ENCODE measurements around the gene C1orf226.

C1orf226 gene

DNA sequence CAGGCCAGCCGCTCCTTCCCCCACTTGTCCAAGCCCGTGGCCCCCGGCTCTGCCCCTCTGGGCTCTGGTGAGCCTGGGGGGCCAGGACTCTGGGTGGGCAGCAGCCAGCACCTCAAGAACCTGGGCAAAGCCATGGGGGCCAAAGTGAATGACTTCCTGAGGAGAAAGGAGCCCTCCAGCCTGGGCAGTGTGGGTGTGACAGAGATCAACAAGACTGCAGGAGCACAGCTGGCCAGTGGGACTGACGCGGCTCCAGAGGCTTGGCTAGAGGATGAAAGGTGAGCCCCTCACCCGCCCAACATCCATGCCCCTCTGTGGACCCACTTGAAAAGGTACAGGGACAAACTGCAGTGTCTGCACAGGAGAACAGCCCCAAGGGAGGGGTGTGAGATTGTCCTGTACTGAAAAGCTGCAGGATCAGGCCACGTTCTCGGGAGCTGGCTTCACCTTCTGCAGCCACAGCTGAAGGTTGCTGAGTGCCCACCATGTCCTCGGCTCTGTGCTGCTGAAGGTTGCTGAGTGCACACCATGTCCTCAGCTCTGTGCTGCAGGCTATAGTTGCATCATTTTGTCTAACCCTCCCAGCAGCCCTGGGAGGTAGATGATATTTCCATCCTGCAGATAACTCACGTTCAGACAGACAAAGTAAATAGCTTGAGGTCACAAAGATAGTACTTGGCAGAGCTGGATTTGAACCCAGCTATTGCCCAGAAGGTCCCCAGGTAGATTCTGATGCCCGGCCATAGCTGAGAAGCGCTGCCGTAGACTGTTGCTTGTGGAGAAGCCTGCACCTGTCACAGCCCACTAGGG is 618 bp downstream of the C1orf226 start:
- TF ChIP-seq, protein P1, sequence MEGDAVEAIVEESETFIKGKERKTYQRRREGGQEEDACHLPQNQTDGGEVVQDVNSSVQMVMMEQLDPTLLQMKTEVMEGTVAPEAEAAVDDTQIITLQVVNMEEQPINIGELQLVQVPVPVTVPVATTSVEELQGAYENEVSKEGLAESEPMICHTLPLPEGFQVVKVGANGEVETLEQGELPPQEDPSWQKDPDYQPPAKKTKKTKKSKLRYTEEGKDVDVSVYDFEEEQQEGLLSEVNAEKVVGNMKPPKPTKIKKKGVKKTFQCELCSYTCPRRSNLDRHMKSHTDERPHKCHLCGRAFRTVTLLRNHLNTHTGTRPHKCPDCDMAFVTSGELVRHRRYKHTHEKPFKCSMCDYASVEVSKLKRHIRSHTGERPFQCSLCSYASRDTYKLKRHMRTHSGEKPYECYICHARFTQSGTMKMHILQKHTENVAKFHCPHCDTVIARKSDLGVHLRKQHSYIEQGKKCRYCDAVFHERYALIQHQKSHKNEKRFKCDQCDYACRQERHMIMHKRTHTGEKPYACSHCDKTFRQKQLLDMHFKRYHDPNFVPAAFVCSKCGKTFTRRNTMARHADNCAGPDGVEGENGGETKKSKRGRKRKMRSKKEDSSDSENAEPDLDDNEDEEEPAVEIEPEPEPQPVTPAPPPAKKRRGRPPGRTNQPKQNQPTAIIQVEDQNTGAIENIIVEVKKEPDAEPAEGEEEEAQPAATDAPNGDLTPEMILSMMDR (conservative IDR thresholded peaks at IDR 0.05; ENCODE audit: control insufficient read depth, insufficient read depth, low read depth, low read length), result no peak
- H3K4me3 ChIP-seq (ENCODE audit: control insufficient read depth, low read depth, low read length), result no peak overlapping the region
- no peak for DNase-seq (ENCODE audit: low read depth)

DNA sequence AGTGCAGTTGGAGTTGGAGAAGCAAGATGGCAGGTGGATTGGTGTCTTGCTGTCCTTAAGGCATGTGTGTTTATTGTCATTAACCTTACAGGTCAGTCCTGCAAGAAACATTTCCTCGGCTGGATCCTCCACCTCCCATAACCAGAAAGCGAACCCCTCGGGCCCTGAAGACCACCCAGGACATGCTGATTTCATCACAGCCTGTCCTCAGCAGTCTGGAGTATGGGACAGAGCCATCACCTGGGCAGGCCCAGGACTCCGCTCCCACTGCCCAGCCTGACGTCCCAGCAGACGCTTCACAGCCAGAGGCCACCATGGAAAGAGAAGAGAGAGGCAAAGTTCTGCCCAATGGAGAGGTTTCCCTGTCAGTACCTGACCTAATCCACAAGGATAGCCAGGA is 1.6 kb downstream of the C1orf226 start:
- no peak for DNase-seq (ENCODE audit: low read depth)
- TF ChIP-seq, protein P1 (conservative IDR thresholded peaks at IDR 0.05; ENCODE audit: control insufficient read depth, insufficient read depth, low read depth, low read length), result no peak
- no peak overlapping the region for H3K4me3 ChIP-seq (ENCODE audit: control insufficient read depth, low read depth, low read length)

DNA sequence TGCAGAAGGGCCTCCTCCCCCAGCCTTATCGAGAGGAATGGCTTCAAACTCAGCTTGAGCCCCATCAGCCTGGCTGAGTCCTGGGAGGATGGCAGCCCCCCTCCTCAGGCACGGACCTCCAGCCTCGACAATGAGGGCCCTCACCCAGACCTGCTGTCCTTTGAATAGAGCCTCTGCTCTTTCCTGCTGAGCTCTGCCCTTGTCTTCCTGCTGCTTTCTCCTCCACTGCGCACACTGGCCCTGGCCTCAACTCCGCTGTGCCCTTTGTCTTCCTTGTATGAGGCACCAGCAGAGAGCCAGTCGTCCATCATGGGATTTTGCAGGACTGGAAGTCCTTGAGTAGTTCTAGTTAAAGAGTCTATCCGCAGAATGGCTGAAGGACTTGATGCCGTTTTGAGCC is 2.0 kb downstream of the C1orf226 start:
- no peak overlapping the region for H3K4me3 ChIP-seq (ENCODE audit: control insufficient read depth, low read depth, low read length)
- no peak for DNase-seq (ENCODE audit: low read depth)
- TF ChIP-seq, protein P1 (conservative IDR thresholded peaks at IDR 0.05; ENCODE audit: control insufficient read depth, insufficient read depth, low read depth, low read length), result no peak

DNA sequence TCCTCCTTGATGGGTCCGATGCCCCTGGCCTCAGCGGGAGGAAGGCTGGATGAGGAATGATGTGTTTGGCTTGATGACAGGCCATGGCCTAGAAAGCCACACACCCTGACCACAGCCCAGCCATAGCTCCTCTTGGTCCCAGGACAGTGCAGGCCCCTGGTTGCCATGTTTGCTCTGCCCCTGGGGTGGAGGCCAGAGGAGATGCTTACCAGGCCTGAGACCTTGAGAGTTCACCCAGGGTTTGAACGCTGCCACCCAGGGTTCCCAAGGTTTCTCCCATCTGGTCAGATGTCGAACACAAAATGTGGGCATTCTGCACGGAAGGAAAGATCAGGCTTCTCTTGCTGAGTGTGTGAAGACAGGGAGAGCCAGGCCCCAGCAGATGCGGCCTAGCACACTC is 2.6 kb downstream of the C1orf226 start:
- no peak overlapping the region for H3K4me3 ChIP-seq (ENCODE audit: control insufficient read depth, low read depth, low read length)
- DNase-seq (ENCODE audit: low read depth), result no peak
- TF ChIP-seq, protein P1 (conservative IDR thresholded peaks at IDR 0.05; ENCODE audit: control insufficient read depth, insufficient read depth, low read depth, low read length), result no peak

DNA sequence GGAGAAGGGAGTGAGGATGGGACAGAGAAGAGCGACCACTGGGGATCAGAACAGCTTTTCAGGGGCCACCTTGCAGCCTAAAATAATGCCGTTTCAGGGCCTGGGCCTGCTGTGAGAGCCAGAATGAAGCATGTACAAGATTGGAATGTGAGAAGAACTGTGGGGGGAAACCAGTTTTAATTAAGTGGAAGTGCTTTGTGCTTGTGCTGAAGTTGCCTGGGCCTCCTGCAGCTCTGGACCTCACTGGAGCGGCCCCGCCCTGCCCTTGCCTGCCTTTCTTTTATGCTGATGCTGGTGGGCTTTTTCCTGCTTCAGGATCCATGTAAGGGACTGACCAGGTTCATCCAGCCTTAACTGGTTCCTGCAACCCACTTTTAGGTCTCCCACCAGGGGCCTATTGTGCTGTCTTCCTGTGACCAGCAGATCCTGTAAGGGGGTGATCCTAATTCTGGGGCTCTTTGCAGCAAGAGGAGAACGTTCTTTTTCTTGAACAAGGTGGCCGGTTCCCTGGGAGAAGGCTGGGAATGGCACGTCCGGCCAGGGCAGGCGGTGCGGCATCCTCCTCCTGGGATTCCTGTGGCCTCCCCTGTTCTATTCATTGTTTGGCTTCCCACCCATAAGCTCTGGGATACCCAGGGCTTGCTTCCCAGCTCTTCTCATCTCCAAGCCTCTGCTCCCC is 3.2 kb downstream of the C1orf226 start:
- TF ChIP-seq, protein P1 (conservative IDR thresholded peaks at IDR 0.05; ENCODE audit: control insufficient read depth, insufficient read depth, low read depth, low read length), result no peak
- no peak for DNase-seq (ENCODE audit: low read depth)
- no peak overlapping the region for H3K4me3 ChIP-seq (ENCODE audit: control insufficient read depth, low read depth, low read length)

DNA sequence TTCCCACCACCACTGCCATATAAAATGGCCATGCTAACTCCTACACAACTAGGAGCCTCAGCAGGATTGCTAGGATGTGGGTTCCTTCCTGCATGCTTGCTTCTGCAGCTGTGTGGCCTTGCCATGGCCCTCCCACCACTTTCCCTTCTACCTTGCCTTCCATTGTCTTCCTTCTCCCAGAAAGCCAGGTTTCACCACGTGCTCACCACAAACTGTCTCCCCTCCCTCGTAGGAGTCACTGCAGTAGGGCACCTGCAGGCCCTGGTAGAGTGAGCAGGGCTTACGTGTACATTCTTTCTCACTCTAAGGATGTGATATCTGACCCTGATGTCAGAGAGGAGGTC is 3.7 kb downstream of the C1orf226 start:
- no peak for DNase-seq (ENCODE audit: low read depth)

More for the DNA sequence above, 3.7 kb downstream of the C1orf226 start:
- TF ChIP-seq, protein P1 (conservative IDR thresholded peaks at IDR 0.05; ENCODE audit: control insufficient read depth, insufficient read depth, low read depth, low read length), result no peak
- no peak overlapping the region for H3K4me3 ChIP-seq (ENCODE audit: control insufficient read depth, low read depth, low read length)

Measured in fibroblast of mammary gland (primary cell).